ENCODE data around the gene LYPD4. TPM values are rescaled to one million over a fixed set of nuclear protein-coding genes. Genes with fewer than 3 reads are reported as not detected.
A peak's percentile ranks its signal among the peaks of the same experiment; 100 is the strongest.
"Not testable (repeated sequence)": the region's sequence is repeated elsewhere in the genome, so short reads cannot be mapped to it uniquely, and the experiment has no call there.

Gene LYPD4
- total RNA-seq, 1 donor from 2014 or later, result not detected

GRCh38 chr19:41811981-41812380 lies 32.5 kb downstream of the LYPD4 start:
- intact Hi-C loops (cut with DNase I), result no loop called here
- DNase-seq (ENCODE audit: low spot score) (peak; percentile 13), ATAC-seq (no peak)

- ATAC-seq (peak; percentile 62), DNase-seq (ENCODE audit: low spot score) (peak; percentile 57)
- intact Hi-C loops (cut with DNase I), result no loop called here
Measured at GRCh38 chr19:41811036-41811435, 33.4 kb downstream of the LYPD4 start.

- ATAC-seq, result no peak
- intact Hi-C loops (cut with DNase I), result no loop called here
- peak; percentile 45 for DNase-seq (ENCODE audit: low spot score)
Measured at GRCh38 chr19:41810301-41810700, 34.2 kb downstream of the LYPD4 start.

GRCh38 chr19:41808663-41809566 lies 35.6 kb downstream of the LYPD4 start:
- intact Hi-C loops (cut with DNase I), result no loop called here
- peak; percentile 58 for ATAC-seq
- peak; percentile 49 for DNase-seq (ENCODE audit: low spot score)

GRCh38 chr19:41807176-41807575 lies 37.3 kb downstream of the LYPD4 start:
- peak; percentile 27 for DNase-seq (ENCODE audit: low spot score)
- no peak for ATAC-seq
- intact Hi-C loops (cut with DNase I), result no loop called here

- no peak for ATAC-seq
- intact Hi-C loops (cut with DNase I), result no loop called here
- no peak for DNase-seq (ENCODE audit: low spot score)
Measured at GRCh38 chr19:41804336-41804735, 40.1 kb downstream of the LYPD4 start.

- intact Hi-C loops (cut with DNase I), result no loop called here
- no peak for DNase-seq (ENCODE audit: low spot score)
- no peak for ATAC-seq
Measured at GRCh38 chr19:41802770-41803169, 41.7 kb downstream of the LYPD4 start.

GRCh38 chr19:41801792-41802211 lies 42.7 kb downstream of the LYPD4 start:
- intact Hi-C loops (cut with DNase I), result no loop called here
- DNase-seq (ENCODE audit: low spot score), result no peak
- ATAC-seq, result peak; percentile 50

- ATAC-seq, result no peak
- intact Hi-C loops (cut with DNase I), result no loop called here
- no peak for DNase-seq (ENCODE audit: low spot score)
Measured at GRCh38 chr19:41801031-41801430, 43.5 kb downstream of the LYPD4 start.

GRCh38 chr19:41799444-41800000 lies 45.0 kb downstream of the LYPD4 start:
- intact Hi-C loops (cut with DNase I), result no loop called here
- ATAC-seq (no peak), DNase-seq (ENCODE audit: low spot score) (no peak)

GRCh38 chr19:41796901-41797300 lies 47.6 kb downstream of the LYPD4 start:
- ATAC-seq (no peak), DNase-seq (ENCODE audit: low spot score) (no peak)
- intact Hi-C loops (cut with DNase I), result no loop called here

GRCh38 chr19:41796362-41796761 lies 48.1 kb downstream of the LYPD4 start, which contains the start of gene CEACAM3:
TSS of gene CEACAM3 (plus strand) at chr19:41796587. CDS start at chr19:41796678, 91 bp downstream.
- ATAC-seq (no peak), DNase-seq (ENCODE audit: low spot score) (no peak)
- intact Hi-C loops (cut with DNase I), result no loop called here

GRCh38 chr19:41795031-41795461 lies 49.4 kb downstream of the LYPD4 start:
- intact Hi-C loops (cut with DNase I), result no loop called here
- peak; percentile 61 for ATAC-seq
- DNase-seq (ENCODE audit: low spot score), result no peak

GRCh38 chr19:41793414-41793727 lies 51.1 kb downstream of the LYPD4 start:
- no peak for ATAC-seq
- intact Hi-C loops (cut with DNase I), result no loop called here

GRCh38 chr19:41792513-41793413 lies 51.7 kb downstream of the LYPD4 start:
- peak; percentile 67 for DNase-seq (ENCODE audit: low spot score)

More at GRCh38 chr19:41793414-41793727, 51.1 kb downstream of the LYPD4 start:
- no peak for DNase-seq (ENCODE audit: low spot score)

GRCh38 chr19:41789053-41789452 lies 55.4 kb downstream of the LYPD4 start:
- DNase-seq (ENCODE audit: low spot score); intact Hi-C loops (cut with DNase I); ATAC-seq: not testable (repeated sequence)

More at GRCh38 chr19:41792513-41793413, 51.7 kb downstream of the LYPD4 start:
- intact Hi-C loops (cut with DNase I), result no loop called here
- ATAC-seq, result no peak

- intact Hi-C loops (cut with DNase I); DNase-seq (ENCODE audit: low spot score); ATAC-seq: not testable (repeated sequence)
Measured at GRCh38 chr19:41788518-41788917, 56.0 kb downstream of the LYPD4 start.
